Tibial nerve (tissue), 4 donors: ENCODE measurements around the gene SRBD1.

Experiments
- CTCF ChIP-seq, 5 experiments: fragments of 200-600 bp in 3 of 5; fragments of 450-650 bp in 2 of 5; sonication (generic) in 3 of 5; IDR thresholded peaks; one replicate each; pipeline ENCODE4 v1.5.1; 2016 to 2019; ENCODE audit warnings: antibody characterized with exemption in 5 of 5, mild to moderate bottlenecking in 3 of 5, moderate library complexity in 2 of 5
- EP300 ChIP-seq, 2 donors: sonication (generic); formaldehyde crosslinking; IDR thresholded peaks; one replicate each; pipeline ENCODE4 v1.6.1; 2017; ENCODE audit warnings: antibody characterized with exemption in 2 of 2, mild to moderate bottlenecking in 1 of 2
- POLR2A ChIP-seq, 2 donors: fragments of 450-650 bp; IDR thresholded peaks; one replicate each; pipeline ENCODE4 v1.6.1; 2017; ENCODE audit warnings: antibody characterized with exemption in 2 of 2, mild to moderate bottlenecking in 2 of 2, moderate library complexity in 2 of 2

GRCh38 chr2:45368792-45369191 lies 242.3 kb downstream of the SRBD1 start:
- no peak for TF ChIP-seq CTCF (IDR thresholded peaks at IDR 0.05)
- no peak for TF ChIP-seq POLR2A (IDR thresholded peaks at IDR 0.05)
- no peak for TF ChIP-seq EP300 (IDR thresholded peaks at IDR 0.05)
